Activated CD4-positive, alpha-beta T cell treated with anti-CD3 and anti-CD28 coated beads for 1 hour (primary cell): ENCODE data around the gene IQCB1.
"Not testable (repeated sequence)": the region's sequence is repeated elsewhere in the genome, so short reads cannot be mapped to it uniquely, and the experiment has no call there.

ENCODE experiments used
- DNase-seq: peaks from one replicate; pipeline ENCODE4 v3.0.0-alpha.2; 2020

Gene IQCB1

GRCh38 chr3:121743106-121743505 lies 91.8 kb downstream of the IQCB1 start:
- DNase-seq: not testable (repeated sequence)

- no peak for DNase-seq
Measured at GRCh38 chr3:121740896-121741295, 94.0 kb downstream of the IQCB1 start.

DNA sequence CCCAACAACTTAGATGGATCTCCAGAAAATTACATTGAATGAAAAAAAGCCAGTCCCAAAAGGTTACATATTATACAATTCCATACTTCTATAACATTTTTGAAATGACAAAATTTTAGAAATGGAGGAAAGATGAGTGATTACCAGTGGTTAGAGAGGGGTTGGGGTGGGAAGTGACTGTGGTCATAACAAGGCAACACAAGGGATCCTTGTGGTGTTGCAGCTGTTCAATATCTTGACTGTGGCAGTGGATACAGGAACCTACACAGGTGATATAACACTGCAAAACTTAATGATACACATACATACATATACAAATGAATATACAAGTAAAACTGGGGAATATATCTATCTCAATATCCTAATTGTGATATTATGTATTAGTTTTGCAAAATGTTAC lies 95.0 kb downstream of the IQCB1 start:
- no peak for DNase-seq

DNA sequence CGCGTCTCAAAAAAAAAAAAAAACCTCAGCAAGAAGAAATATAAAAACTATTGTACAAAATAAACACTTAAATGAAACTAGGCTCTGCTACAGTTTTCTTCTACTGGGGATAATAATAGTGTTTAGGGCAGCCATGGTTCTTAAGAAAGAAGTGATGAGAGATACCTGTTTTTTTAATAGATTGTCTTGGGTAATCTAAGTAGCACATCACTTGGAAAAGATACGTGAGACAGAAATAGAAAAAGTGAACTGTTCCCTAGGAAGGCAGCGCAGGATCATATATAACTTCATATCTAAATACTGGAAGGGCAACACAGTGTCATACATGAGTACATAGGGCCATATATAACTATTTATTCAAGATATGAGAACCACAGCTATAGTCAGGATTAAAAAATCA lies 97.2 kb downstream of the IQCB1 start:
- DNase-seq: no peak

DNA sequence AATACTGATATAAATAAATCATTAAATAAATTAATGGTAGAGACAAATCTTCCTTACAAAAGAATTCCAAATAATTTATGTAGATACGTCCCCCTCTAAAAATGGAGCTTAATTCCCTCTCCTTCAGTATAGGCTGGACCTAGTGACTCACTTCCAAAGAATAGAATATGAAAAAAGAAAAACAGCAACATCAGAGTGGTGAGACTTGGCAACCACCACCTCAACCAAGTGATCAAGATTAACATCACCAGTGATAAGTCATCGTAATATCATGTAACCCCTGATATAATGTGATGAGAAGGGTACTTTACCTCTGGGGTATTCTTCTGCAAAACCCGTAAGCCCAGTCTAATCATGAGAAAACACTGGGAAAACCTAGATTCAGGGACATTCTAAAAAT lies 98.7 kb downstream of the IQCB1 start:
- no peak for DNase-seq

GRCh38 chr3:121735047-121735696 lies 99.7 kb downstream of the IQCB1 start:
- DNase-seq: no peak

- no peak for DNase-seq
Measured at GRCh38 chr3:121730940-121731687, 103.7 kb downstream of the IQCB1 start.

GRCh38 chr3:121724130-121724529 lies 110.7 kb downstream of the IQCB1 start:
- no peak for DNase-seq

DNA sequence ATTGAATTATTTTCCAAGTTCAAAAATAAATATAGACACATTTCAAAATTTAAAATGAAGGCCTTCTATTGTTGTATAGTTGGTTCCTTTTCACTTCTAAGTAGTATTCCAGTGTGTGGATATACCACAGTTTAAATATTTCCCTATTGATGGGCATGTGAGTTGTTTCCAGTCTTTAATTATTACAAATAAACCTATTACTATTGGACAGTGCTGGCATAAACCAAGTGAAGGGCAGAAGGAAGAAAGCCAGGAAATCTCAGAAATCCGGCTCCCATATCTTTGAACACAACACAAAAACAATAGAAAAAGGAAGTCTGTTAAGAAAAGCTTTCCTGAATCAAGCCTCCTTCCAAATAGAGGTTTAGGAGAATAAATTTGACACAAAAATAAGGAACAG lies 111.4 kb downstream of the IQCB1 start:
- no peak for DNase-seq

DNA sequence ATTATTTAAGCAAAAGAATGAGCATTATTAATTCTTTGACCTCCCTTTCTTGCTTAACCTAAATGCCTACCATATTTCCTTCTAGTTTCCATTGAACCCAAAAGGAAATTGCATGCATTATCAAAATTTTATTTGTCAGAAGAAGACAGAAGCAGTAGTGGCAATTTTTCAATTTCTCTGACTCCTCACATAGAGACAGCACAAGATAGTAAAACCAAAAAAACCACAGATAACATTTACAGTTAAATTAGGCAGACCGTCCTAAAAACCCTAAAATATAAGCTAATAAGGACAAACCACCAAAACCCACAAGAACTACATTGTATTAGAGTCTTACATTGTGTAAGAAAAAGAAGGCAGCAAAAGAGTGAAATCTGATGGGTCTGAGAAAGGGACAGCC lies 112.4 kb downstream of the IQCB1 start:
- DNase-seq: no peak

DNA sequence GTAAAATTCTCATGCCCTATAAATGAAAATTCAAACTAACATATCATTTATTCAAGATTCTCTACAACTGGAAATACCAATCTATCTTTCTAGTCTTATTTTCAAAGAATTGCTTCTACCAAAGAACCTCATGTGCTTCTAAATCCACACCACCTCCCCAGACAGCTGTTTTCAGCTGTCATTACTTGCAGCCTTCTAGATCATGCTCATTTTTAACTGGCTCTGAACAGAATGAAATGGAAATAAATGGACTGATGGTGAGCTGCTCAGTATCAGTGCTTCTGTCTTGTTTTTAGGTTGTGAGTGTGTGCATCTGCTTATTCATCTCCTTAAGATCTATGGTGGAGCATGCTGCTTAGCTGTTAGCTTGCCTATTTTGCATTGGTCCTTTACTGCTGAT lies 114.7 kb downstream of the IQCB1 start:
- DNase-seq: no peak
